SKM-1 treated with dmso at 0.1 percent for 144 hours (cell line): ENCODE results near the gene CDKN2B-AS1.

ENCODE experiments used
- DNase-seq: peaks from one replicate; lab custom pipeline; 2025; ENCODE audit not compliant: unreplicated experiment; lab: John Stamatoyannopoulos, UW

CDKN2B-AS1 gene

GRCh38 chr9:22005702-22006606 lies 11.4 kb downstream of the CDKN2B-AS1 start:
- no peak for DNase-seq

DNA sequence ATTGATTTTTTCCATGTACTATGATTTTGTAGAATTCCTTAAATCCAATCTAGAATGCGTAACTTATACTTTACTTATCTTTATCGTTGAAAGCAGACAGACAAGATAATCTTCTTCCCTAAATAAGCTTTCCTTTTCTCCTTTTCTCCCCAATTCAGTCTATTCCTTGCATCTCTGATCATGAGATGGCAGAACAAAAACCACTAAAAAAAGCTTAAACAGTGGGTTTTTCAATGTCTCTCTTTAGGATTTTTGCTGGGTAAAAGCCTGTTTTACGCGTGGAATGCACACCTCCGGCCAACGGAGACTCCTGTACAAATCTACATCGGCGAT lies 13.8 kb downstream of the CDKN2B-AS1 start:
- DNase-seq, result no peak

DNA sequence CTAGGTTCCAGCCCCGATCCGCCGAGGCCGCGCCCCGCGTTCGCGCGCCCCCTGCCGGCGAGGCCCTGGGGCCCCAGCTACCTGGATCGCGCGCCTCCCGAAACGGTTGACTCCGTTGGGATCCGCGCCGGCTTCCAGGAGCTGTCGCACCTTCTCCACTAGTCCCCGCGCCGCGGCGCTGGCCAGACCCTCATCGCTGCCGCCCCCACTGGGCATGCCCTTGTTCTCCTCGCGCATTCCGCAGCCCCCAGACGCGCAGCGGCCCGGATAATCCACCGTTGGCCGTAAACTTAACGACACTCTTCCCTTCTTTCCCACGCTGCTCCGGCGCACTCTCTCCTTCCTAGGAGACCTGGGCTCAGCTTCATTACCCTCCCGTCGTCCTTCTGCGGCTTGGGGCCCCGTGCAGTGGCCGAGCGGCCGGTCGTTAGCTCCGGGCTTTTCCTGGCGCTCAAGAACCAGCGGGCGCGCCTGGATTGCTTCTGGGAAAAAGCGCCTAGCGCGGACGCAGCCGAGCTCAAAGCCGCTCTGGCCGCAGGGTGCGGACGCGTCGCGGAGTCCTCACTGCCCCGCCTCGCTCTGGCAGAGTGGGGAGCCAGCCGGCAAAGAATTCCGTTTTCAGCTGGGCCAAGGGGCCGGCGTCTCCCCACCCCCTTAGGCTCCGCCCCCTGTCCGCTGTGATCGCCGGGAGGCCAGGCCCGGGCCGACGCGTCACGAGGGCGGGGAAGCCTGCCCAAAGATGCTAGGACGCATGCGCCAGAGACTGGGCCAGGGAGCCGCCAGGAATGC lies 14.3 kb downstream of the CDKN2B-AS1 start, which contains the start of gene CDKN2B:
Gene CDKN2B (minus strand): TSS at position 589 of the 789 bp plus-strand sequence. CDS start 352 bp downstream, at position 237.
- DNase-seq, result no peak

DNA sequence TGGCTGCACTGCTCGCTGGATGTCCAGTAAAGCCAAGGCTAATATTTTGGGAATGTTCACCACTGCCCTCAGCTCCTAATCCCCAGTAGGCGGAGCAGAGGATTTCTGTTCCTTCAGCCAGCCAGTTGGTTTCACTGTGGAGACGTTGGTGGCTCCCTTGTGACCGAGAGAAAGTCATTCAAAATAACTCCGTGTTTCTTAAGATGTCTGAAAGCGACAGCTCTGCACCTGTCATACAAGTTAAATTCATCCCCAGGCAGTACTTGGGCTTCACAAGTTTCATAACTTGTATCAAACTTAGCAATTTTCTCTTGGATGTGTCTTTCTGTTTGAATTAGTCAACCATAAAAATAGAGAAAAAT lies 14.9 kb downstream of the CDKN2B-AS1 start:
- no peak for DNase-seq

DNA sequence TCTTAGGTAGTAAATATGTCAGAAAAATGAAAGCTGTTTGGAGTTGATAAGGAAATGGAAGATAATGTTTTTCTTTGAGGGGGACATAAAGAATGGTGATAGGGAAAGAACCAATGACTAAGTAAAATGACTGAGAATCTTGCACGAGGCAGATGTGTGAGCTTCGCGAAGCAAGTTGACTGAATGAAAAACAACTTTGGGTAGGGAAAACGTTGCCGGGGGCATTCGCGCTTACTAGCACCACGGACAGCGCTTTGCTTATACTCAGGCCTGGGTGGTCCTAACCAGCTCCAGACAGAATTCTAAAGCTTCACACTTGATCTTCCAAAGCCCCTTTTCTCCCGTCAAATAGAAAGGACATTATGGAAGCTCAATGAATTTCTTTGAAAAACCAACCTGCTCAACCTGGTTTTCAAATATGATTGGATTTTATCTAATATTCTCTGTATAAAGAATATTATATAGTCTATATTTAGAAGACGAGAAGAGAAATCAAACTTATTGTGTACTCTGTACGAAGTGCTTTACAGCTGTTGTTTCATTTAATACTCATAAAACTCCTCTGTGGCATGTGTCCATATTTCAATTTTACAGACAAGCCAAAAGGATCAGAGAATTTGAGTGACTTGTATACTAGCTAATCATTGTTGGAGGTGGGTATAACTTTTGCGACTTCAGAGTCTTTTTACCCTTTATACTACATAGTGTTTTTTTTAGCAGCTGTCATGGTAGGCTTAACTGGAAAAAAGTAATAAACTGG lies 16.5 kb downstream of the CDKN2B-AS1 start:
- no peak for DNase-seq

DNA sequence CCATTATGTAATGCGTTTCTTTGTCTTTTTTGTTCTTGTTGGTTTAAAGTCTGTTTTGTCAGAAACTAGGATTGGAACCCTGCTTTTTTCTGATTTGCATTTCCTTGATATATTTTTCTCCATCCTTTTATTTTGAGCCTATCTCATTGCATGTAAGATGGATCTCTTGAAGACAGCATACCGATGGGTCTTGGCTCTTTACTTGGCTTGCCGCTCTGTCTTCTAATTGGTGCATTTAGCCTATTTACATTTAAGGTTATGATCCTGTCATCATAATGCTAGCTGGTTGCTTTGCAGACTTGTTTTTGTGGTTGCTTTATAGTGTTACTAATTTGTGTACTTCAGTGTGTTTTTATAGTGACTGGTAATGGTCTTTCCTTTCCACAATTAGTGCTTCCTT lies 27.8 kb downstream of the CDKN2B-AS1 start:
- DNase-seq, result no peak

GRCh38 chr9:22026696-22027095 lies 32.1 kb downstream of the CDKN2B-AS1 start:
- no peak for DNase-seq

DNA sequence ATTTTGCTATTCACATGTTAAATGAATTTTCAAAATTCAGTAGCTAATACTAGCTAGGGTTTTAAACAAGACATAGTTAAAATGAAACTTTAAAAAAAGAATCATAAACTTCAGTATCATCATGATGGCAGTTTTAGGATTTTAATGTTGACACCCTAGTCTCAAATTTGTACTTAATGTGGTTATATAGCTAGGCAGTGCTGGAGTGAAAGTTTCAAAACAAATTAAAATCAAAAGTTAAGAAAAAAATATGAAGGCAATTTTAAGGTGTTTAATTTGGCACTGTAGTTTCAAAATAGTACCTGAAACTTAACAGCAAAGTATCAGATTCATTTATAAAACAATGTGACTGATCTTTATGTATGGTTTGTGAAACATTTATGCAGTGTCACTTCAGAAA lies 33.8 kb downstream of the CDKN2B-AS1 start:
- DNase-seq, result no peak

DNA sequence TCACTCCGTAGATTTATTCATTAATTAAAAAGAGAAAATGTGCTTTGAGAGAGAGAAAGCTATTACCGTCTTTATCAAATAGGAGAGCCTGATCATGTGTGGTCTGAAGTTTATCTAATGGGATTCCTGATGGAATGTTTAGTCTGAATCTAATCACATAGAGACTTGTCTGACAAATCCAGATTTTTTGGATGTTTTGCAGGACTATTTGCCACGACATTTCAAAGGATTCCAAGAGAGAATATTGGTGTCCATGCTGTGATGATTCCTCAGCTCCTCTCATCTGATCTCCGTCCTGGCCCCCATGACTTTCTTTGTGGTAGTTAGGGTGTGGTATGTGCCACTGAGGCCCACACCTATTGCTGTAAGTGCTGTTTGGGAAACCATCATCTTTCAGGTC lies 34.6 kb downstream of the CDKN2B-AS1 start:
- DNase-seq, result no peak

DNA sequence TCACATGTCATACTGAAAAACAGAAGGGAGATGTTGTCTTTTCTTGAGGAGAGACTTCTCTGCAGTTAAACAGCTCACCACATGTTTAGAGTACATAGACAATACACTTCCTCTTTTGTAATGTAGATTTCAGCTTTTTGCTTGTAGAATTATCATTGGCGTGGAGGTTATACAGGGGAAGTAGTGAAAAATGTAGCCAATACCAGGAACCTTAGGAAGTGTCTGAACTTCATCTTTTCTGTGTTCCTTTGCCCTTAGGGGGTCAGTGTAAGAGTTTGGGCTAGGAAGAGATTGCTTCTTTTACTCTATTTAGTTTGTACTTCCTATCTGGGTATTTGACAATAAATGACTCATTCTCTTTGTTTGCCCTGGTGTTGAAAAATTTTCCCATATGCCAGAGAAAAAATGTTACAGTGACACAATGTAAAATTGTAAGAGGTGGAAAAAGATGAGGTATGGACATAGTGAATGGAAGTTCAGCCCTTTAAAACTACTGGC lies 35.6 kb downstream of the CDKN2B-AS1 start:
- peak; percentile 98 for DNase-seq

- peak; percentile 25 for DNase-seq
Measured at GRCh38 chr9:22031655-22032411, 37.2 kb downstream of the CDKN2B-AS1 start.

- DNase-seq, result no peak
Measured at GRCh38 chr9:22033012-22033630, 38.5 kb downstream of the CDKN2B-AS1 start.

DNA sequence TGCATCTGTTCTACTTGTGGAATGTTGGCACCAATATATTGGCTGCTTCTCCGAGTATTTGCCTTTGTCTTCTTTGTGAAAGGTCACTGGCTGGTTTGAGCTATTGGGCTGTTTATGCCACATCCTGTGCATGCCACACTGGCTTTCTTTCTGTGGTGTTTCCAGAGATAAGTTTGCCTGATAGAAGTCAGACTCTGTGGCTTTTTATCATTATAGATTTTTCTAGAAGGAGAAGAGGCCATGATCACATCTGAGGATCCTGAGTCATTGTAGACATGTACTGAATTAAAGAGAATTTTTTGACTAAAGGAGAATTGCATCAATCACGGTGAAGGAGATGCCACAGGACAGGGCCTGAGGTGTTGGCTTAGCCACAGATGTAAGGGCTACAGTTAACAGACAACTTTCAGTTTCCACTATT lies 41.0 kb downstream of the CDKN2B-AS1 start:
- DNase-seq, result no peak

- DNase-seq, result no peak
Measured at GRCh38 chr9:22036866-22037626, 42.5 kb downstream of the CDKN2B-AS1 start.

DNA sequence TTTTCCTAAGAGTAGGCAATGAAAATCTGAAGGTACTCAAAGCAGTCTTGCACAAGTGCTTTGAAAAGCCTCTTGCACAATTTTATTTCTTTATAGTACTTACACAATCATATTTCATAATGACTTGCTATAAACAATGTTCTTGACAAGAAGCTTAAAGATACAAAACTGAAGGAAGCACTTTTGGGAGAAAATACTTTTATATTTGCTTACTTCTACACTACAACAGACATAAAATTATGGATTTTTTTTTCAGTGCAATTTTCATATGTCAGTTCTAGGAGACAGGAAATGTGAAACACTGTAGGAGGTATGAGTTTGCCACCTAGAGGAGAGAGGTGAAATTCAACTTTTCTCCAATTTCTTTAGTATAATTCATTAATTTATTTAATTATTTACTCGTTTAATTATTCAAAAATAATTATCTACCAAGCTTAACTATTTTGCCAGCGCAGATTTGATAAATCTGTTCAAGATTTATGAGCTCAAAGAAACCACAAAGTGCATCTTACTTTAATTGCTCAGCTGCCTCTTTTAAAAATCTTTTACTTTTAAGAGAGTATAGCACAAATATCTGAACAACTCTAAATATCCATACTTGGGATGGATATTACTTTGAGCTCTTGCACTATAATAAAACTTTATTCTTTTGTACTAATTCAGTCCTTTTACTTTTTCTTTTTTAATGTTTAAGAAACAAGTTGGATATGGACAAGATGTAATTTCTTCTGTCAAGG lies 43.5 kb downstream of the CDKN2B-AS1 start:
- DNase-seq, result peak; percentile 58

DNA sequence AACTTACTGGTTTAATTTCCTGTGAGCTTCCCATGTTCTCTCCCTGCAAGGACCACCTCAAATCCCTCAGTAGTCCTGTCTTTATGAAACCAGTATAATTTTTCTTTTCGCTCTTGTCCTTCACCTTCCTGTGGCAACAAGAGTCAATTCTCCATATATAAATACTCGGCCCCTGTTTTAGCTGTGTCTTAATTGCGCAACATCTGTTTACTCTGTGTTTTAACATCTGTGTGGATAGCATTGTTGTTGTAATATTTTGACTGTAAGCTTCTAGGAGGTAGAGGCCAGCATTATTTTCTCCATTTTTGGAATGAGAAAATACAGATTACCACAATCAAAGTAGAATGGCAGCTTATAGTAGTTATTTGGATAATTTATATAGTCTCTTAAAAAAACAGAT lies 44.7 kb downstream of the CDKN2B-AS1 start:
- DNase-seq, result no peak

DNA sequence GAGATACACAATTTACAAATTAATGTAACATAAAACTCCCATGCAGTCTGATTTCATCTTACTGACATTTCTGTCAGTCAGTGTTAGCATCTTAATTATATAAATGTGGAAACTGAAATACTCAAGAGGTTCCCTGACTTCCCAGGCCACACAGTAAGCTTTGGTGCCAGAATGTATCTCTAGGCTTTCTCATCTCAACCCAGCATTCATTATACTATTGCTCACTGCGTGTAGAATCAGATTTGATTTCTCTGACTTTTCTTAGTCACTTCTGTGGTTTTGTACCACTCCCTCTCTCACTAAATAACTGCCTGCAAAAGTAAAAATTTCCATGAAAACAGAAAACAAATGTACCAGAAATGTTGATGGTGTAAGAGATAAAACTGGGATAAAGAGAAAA lies 46.2 kb downstream of the CDKN2B-AS1 start:
- DNase-seq, result no peak

- no peak for DNase-seq
Measured at GRCh38 chr9:22041344-22041743, 46.8 kb downstream of the CDKN2B-AS1 start.

DNA sequence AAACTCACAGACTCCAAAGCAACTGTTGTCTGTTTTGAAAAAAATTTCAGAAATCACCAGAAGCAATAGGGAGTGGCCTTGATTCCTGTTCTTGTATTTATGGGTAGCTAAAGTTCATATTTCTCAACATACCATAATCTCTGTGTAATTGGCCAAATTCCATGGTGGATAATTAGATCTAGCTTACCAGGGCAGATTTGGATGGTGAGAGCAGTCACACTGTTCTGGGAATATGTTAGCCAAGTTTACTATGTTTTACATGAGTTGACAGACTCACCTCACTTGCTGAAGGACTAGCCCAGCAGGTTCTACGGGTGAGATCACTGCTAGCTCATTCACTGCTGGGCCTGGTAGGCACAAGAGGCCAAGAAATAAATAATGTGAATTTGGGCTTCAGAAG lies 47.2 kb downstream of the CDKN2B-AS1 start:
- DNase-seq, result no peak
